ENCODE results near the gene PIP5KL1. TPM values are rescaled to one million over a fixed set of nuclear protein-coding genes. Genes with fewer than 3 reads are reported as not detected.
A peak's percentile ranks its signal among the peaks of the same experiment; 100 is the strongest.

Gene PIP5KL1
- total RNA-seq, 1 experiment from 2014 or later = 7.8 TPM

DNA sequence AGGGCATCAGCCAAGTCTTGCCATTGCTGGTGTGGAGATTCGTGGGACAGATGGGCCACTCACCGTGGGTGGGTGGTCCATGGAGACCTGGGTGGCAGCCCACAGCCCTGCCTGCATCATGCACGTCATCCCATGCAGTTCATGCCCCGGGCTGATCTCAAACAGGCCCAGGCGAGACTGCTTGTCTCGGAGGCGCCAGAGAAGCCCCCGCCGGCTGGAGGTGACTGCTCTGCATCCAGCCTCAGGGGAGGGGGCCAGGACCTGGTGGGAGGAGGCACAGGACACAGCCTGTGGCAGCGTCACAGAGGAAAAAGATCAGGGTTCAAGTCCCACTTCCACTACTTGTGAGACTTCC lies 975 bp downstream of the PIP5KL1 start:
- Histone ChIP-seq H3K27me3 (ENCODE audit: control insufficient read depth, insufficient read depth, low read length) (no peaks in the 10 kb centered on the region), H3K27ac (ENCODE audit: low read length) (no peak overlapping the region), H3K4me1 (ENCODE audit: control insufficient read depth, insufficient read depth, low read length) (peaks cover 25% of the 10 kb centered on the region), H3K36me3 (ENCODE audit: control insufficient read depth, insufficient read depth, low read length) (no peaks in the 10 kb centered on the region), H3K9me3 (ENCODE audit: control insufficient read depth, insufficient read depth, low read depth, low read length) (no peaks in the 10 kb centered on the region), H3K4me3 (ENCODE audit: low read depth in 2 of 2, low read length in 2 of 2) (peak overlapping the region; percentile 50 to 62; a peak in 2 of 4 replicates)
- in situ Hi-C loops (cut with HindIII; ENCODE audit: low pct_unique_long_range_greater_than_20kb, low sequenced_read_pairs) (loop anchor here (25.0 kb wide), 1 partner anchor 158 kb away; no protein-coding TSS in a partner anchor), intact Hi-C loops (cut with micrococcal nuclease; ENCODE audit: unreplicated experiment) (no loop called here)
- DNase-seq (ENCODE audit: low read depth, low spot score) (no peak), ATAC-seq (no peak)
- no TSS peak for BruUV-seq (replicated peaks)
- TF ChIP-seq POLR2AphosphoS5 (IDR thresholded peaks at IDR 0.05; ENCODE audit: low read depth, low read length) (no peak), TCF7L2 (IDR thresholded peaks at IDR 0.05; ENCODE audit: low read depth, low read length) (no peak), SIN3A (IDR thresholded peaks at IDR 0.05; ENCODE audit: borderline replicate concordance, insufficient read depth, low read depth, low read length) (no peak), REST (IDR thresholded peaks at IDR 0.05; ENCODE audit: insufficient read depth in 1 of 2, low read depth in 2 of 2, low read length in 1 of 2) (no peak), CTCF (IDR thresholded peaks at IDR 0.05) (no peak)
- POLR2A ChIA-PET = interaction anchor here (0.5 kb wide), 1 partner anchor 192 kb away, joined by 3 read pairs; no protein-coding TSS in a partner anchor
- CTCF ChIA-PET = interaction anchor here (0.6 kb wide), 1 partner anchor 195 kb away, joined by 3 read pairs; no protein-coding TSS in a partner anchor

GRCh38 chr9:127928676-127929624 lies 1.6 kb downstream of the PIP5KL1 start:
- peak overlapping the region; percentile 44; the same call in 1 of the 2 replicates for H3K27ac ChIP-seq (ENCODE audit: low read length)
- peaks cover 24% of the 10 kb centered on the region for H3K4me1 ChIP-seq (ENCODE audit: control insufficient read depth, insufficient read depth, low read length)
- no peaks in the 10 kb centered on the region for H3K36me3 ChIP-seq (ENCODE audit: control insufficient read depth, insufficient read depth, low read length)
- TF ChIP-seq TCF7L2 (IDR thresholded peaks at IDR 0.05; ENCODE audit: low read depth, low read length) (no peak), CTCF (IDR thresholded peaks at IDR 0.05) (no peak), POLR2AphosphoS5 (IDR thresholded peaks at IDR 0.05; ENCODE audit: low read depth, low read length) (no peak; the same call in 1 of the 2 replicates), SIN3A (IDR thresholded peaks at IDR 0.05; ENCODE audit: borderline replicate concordance, insufficient read depth, low read depth, low read length) (no peak), REST (IDR thresholded peaks at IDR 0.05; ENCODE audit: insufficient read depth in 1 of 2, low read depth in 2 of 2, low read length in 1 of 2) (no peak)
- no peak for ATAC-seq
- no peaks in the 10 kb centered on the region for H3K27me3 ChIP-seq (ENCODE audit: control insufficient read depth, insufficient read depth, low read length)
- no peak overlapping the region for H3K4me3 ChIP-seq (ENCODE audit: low read depth in 2 of 2, low read length in 2 of 2)
- ChIA-PET CTCF (interaction anchor here (0.6 kb wide), 2 partner anchors 181 to 196 kb away, joined by 3 read pairs; no protein-coding TSS in a partner anchor), POLR2A (interaction anchor here (0.5 kb wide), 1 partner anchor 12 kb away, joined by 3 read pairs; the partner anchor contains the start of gene ST6GALNAC4)
- DNase-seq (ENCODE audit: low read depth, low spot score) = no peak
- in situ Hi-C loops (cut with HindIII; ENCODE audit: low pct_unique_long_range_greater_than_20kb, low sequenced_read_pairs) (loop anchor here (25.0 kb wide), 1 partner anchor 158 kb away; no protein-coding TSS in a partner anchor), intact Hi-C loops (cut with micrococcal nuclease; ENCODE audit: unreplicated experiment) (no loop called here)
- no TSS peak for BruUV-seq (replicated peaks)
- no peaks in the 10 kb centered on the region for H3K9me3 ChIP-seq (ENCODE audit: control insufficient read depth, insufficient read depth, low read depth, low read length)

All from Panc1 (cell line).